Thyroid gland (tissue), 4 donors: ENCODE data around the gene CHPF. TPM values are rescaled to one million over a fixed set of nuclear protein-coding genes. Genes with fewer than 3 reads are reported as not detected.

Experiments used
- DNase-seq, 2 donors: peaks; one replicate each; pipeline ENCODE4 v3.0.0-alpha.2; 2019
- H3K27ac ChIP-seq, 3 donors: fragments of 200-600 bp; sonication (generic); 1 replicate in 2 of 3; 2 replicates in 1 of 3; pipeline ENCODE4 v1.5.1; 2016 to 2019; ENCODE audit warnings: mild to moderate bottlenecking in 1 of 3, moderate library complexity in 1 of 3
- H3K27me3 ChIP-seq: fragments of 200-600 bp; sonication (generic); one replicate; pipeline ENCODE4 v1.5.1; 2019
- H3K36me3 ChIP-seq, 2 donors: fragments of 200-600 bp; sonication (generic); one replicate each; pipeline ENCODE4 v1.5.1; 2016 to 2019
- H3K4me1 ChIP-seq, 2 donors: fragments of 200-600 bp; sonication (generic); one replicate each; pipeline ENCODE4 v1.5.1; 2017 to 2019
- H3K4me3 ChIP-seq, 3 donors: fragments of 200-600 bp; sonication (generic); replicated peaks in 1 of 3; 1 replicate in 2 of 3; 2 replicates in 1 of 3; pipeline ENCODE4 v1.5.1; 2016; ENCODE audit warnings: mild to moderate bottlenecking in 1 of 3
- H3K9me3 ChIP-seq: fragments of 200-600 bp; sonication (generic); one replicate; pipeline ENCODE4 v1.5.1; 2017
- POLR2A ChIP-seq, 2 donors: fragments of 450-650 bp; IDR thresholded peaks; one replicate each; pipeline ENCODE4 v1.6.1; 2017; ENCODE audit warnings: antibody characterized with exemption in 2 of 2, mild to moderate bottlenecking in 2 of 2, moderate library complexity in 1 of 2
- WGBS, 2 donors: methylation state at CpG; one replicate each; pipeline ENCODE4 v1.1.5; 2017; 5-methylcytosine and 5-hydroxymethylcytosine counted together
- intact Hi-C: fragments of 100-400 bp; cut with DNase I; formaldehyde crosslinking; loops from one replicate; pipeline ENCODE4 v1.15.1; 2023
- total RNA-seq, 4 donors: library from RNA; depleted of rRNA; stranded (reverse); fragments of >200 nt; gene quantifications; one replicate each; pipeline ENCODE4 v1.2.3, GENCODE V29; 2016
- TF ChIP-seq, protein P1 (sequence below), 6 experiments: fragments of 200-600 bp in 3 of 6; fragments of 450-650 bp in 3 of 6; sonication (generic) in 3 of 6; IDR thresholded peaks; one replicate each; pipeline ENCODE4 v1.5.1; 2016 to 2019; ENCODE audit warnings: antibody characterized with exemption in 6 of 6, mild to moderate bottlenecking in 2 of 6, inconsistent platforms in 1 of 6, moderate library complexity in 1 of 6

The CHPF gene
- total RNA-seq, 4 donors from 2014 or later: 57.2 to 194 (median 141) TPM

- Histone ChIP-seq H3K27me3 (peaks cover 3% of the 10 kb centered on the region), H3K4me3 (no peak overlapping the region), H3K36me3 (no peaks in the 10 kb centered on the region), H3K4me1 (peaks cover 0 to 7% of the 10 kb centered on the region in 2 donors), H3K27ac (no peak overlapping the region), H3K9me3 (no peaks in the 10 kb centered on the region)
- no peak for TF ChIP-seq POLR2A (IDR thresholded peaks at IDR 0.05)
- TF ChIP-seq, protein P1, sequence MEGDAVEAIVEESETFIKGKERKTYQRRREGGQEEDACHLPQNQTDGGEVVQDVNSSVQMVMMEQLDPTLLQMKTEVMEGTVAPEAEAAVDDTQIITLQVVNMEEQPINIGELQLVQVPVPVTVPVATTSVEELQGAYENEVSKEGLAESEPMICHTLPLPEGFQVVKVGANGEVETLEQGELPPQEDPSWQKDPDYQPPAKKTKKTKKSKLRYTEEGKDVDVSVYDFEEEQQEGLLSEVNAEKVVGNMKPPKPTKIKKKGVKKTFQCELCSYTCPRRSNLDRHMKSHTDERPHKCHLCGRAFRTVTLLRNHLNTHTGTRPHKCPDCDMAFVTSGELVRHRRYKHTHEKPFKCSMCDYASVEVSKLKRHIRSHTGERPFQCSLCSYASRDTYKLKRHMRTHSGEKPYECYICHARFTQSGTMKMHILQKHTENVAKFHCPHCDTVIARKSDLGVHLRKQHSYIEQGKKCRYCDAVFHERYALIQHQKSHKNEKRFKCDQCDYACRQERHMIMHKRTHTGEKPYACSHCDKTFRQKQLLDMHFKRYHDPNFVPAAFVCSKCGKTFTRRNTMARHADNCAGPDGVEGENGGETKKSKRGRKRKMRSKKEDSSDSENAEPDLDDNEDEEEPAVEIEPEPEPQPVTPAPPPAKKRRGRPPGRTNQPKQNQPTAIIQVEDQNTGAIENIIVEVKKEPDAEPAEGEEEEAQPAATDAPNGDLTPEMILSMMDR (IDR thresholded peaks at IDR 0.05): no peak
- intact Hi-C loops: no loop called here
- 54 to 56% methylated on average over 17 of the region's 17 CpGs for WGBS, 2 donors
- DNase-seq: no peak
Observed at GRCh38 chr2:219515874-219516629, 27.6 kb downstream of the CHPF start.

DNA sequence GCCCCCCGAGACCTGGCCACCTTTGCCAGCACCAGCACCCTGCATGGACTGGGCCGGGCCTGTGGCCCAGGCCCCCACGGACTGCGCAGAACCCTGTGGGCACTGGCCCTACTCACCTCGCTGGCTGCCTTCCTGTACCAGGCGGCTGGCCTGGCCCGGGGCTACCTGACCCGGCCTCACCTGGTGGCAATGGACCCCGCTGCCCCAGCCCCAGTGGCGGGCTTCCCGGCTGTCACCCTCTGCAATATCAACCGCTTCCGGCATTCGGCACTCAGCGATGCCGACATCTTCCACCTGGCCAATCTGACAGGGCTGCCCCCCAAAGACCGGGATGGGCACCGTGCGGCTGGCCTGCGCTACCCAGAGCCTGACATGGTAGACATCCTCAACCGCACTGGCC, 28.8 kb downstream of the CHPF start:
- 92 to 95% methylated on average over 13 to 16 of the region's 21 CpGs for WGBS, 2 donors
- intact Hi-C loops: no loop called here

GRCh38 chr2:219514196-219514761, 29.3 kb downstream of the CHPF start, which contains the start of gene ASIC4:
ASIC4 (plus strand) TSS chr2:219514482; CDS start chr2:219514725, 243 bp downstream.
- Histone ChIP-seq H3K27me3 (peaks cover 3% of the 10 kb centered on the region), H3K4me1 (peaks cover 10 to 15% of the 10 kb centered on the region in 2 donors), H3K9me3 (no peaks in the 10 kb centered on the region), H3K4me3 (no peak within 1 kb of the TSS), H3K36me3 (no peaks in the 10 kb centered on the region), H3K27ac (no peak within 1 kb of the TSS)
- intact Hi-C loops: no loop called here
- DNase-seq: no peak
- TF ChIP-seq POLR2A (IDR thresholded peaks at IDR 0.05): no peak
- TF ChIP-seq, protein P1 (IDR thresholded peaks at IDR 0.05): no peak
- WGBS, 2 donors: 6 to 9% methylated on average over 18 to 27 of the region's 31 CpGs

More for the DNA sequence above, 28.8 kb downstream of the CHPF start:
- Histone ChIP-seq H3K27ac (no peak overlapping the region), H3K27me3 (peaks cover 3% of the 10 kb centered on the region), H3K36me3 (no peaks in the 10 kb centered on the region), H3K9me3 (no peaks in the 10 kb centered on the region), H3K4me3 (no peak overlapping the region), H3K4me1 (peaks cover 5 to 11% of the 10 kb centered on the region in 2 donors)
- no peak for DNase-seq
- TF ChIP-seq, protein P1 (IDR thresholded peaks at IDR 0.05): no peak
- no peak for TF ChIP-seq POLR2A (IDR thresholded peaks at IDR 0.05)

GRCh38 chr2:219513787-219514186, 29.8 kb downstream of the CHPF start:
- Histone ChIP-seq H3K27me3 (peaks cover 3% of the 10 kb centered on the region), H3K9me3 (no peaks in the 10 kb centered on the region), H3K4me3 (no peak overlapping the region), H3K36me3 (no peaks in the 10 kb centered on the region), H3K27ac (no peak overlapping the region), H3K4me1 (peaks cover 11 to 20% of the 10 kb centered on the region in 2 donors)
- TF ChIP-seq, protein P1 (IDR thresholded peaks at IDR 0.05): no peak
- intact Hi-C loops: no loop called here
- peak; percentile 9 to 19 for DNase-seq
- 8 to 10% methylated on average over 4 of the region's 4 CpGs for WGBS, 2 donors
